A549 treated with CpdA at 1 μM for 4 hours (cell line): ENCODE data around the gene BCAS4. TPM values are rescaled to one million over a fixed set of nuclear protein-coding genes. Genes with fewer than 3 reads are reported as not detected.

Experiments
- total RNA-seq: library from RNA; stranded (reverse); fragments of 200-300 nt; extraction: Qiagen RNA extraction; gene quantifications from 5 replicates; pipeline ENCODE4 v1.2.3, GENCODE V29; 2022; ENCODE audit warnings: low read depth

BCAS4 gene
- 28.7 to 35.0 TPM (median 30.6 TPM) in 5 replicates for total RNA-seq

GRCh38 chr20:50794846-50795634 lies at the start of gene BCAS4:
Gene BCAS4, plus strand, starts transcription at chr20:50795061. Its CDS starts 23 bp downstream, at chr20:50795084.

Other genes with a start within 250 kb of the BCAS4 start
- gene RIPOR3, start 103.5 kb upstream of the BCAS4 start, total RNA-seq = 0.06 to 0.09 TPM in 2 of 5 replicates, not detected in the others
- 2.2 to 4.3 TPM (median 3.0 TPM) in 5 replicates for gene PARD6B, start 63.5 kb upstream of the BCAS4 start, total RNA-seq
- gene ADNP, start 136.4 kb downstream of the BCAS4 start, total RNA-seq = 40.2 to 54.3 TPM (median 43.9 TPM) in 5 replicates
- 70.2 to 98.3 TPM (median 73.8 TPM) in 5 replicates for gene DPM1, start 163.5 kb downstream of the BCAS4 start, total RNA-seq
- 5.9 to 6.5 TPM (median 6.3 TPM) in 5 replicates for gene MOCS3, start 163.8 kb downstream of the BCAS4 start, total RNA-seq
- gene KCNG1, start 228.0 kb downstream of the BCAS4 start, total RNA-seq = 16.0 to 30.8 TPM (median 20.1 TPM) in 5 replicates